Measurements from ENCODE around the gene TTC28.

DNA sequence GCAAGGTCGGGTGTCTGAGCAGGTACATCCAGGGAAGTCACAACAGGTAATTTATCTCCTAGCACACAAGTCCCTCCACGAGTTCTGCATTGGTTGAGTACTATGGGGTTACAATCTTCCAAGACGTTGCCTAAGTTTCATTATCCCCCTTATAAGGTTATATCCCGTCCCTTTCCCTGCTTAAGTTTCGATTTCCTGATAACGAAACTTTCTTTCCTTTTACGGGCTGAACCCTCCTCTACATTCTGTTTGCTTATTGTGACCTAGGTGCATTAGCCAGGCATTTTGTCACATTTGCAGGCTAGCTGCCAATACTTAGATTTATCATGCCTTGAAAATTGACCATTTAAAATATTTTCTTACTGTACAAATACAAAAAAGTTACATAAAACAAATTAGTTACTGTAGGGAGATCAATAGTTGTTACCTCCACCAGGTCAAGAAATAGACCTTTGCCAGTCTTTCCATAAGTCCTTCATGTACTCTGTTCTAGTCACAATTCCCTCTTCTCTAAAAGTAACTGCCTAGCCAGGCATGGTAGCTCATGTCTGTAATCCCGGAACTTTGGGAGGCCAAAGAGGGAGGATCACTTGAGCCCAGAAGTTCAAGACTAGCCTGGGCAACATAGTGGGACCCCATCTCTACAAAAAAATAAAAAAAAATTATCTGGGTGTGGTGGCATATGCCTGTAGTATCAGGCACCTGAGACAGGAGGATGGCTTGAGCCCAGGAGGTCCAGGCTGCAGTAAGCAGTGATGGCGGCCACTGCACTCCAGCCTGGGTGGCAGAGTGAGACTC, 746.3 kb downstream of the TTC28 start:
- no peak for TF ChIP-seq POLR2A (IDR thresholded peaks at IDR 0.05; ENCODE audit: extremely low read depth, insufficient read length)
- TF ChIP-seq, protein P1, sequence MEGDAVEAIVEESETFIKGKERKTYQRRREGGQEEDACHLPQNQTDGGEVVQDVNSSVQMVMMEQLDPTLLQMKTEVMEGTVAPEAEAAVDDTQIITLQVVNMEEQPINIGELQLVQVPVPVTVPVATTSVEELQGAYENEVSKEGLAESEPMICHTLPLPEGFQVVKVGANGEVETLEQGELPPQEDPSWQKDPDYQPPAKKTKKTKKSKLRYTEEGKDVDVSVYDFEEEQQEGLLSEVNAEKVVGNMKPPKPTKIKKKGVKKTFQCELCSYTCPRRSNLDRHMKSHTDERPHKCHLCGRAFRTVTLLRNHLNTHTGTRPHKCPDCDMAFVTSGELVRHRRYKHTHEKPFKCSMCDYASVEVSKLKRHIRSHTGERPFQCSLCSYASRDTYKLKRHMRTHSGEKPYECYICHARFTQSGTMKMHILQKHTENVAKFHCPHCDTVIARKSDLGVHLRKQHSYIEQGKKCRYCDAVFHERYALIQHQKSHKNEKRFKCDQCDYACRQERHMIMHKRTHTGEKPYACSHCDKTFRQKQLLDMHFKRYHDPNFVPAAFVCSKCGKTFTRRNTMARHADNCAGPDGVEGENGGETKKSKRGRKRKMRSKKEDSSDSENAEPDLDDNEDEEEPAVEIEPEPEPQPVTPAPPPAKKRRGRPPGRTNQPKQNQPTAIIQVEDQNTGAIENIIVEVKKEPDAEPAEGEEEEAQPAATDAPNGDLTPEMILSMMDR (IDR thresholded peaks at IDR 0.05; ENCODE audit: low read depth, low read length) = no peak
- TF ChIP-seq, protein P2, sequence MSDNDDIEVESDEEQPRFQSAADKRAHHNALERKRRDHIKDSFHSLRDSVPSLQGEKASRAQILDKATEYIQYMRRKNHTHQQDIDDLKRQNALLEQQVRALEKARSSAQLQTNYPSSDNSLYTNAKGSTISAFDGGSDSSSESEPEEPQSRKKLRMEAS (IDR thresholded peaks at IDR 0.05; ENCODE audit: low read depth, low read length) = no peak

Measured in NB4 (cell line).